ENCODE data around the gene IGF2R.
"Not testable (repeated sequence)": the region's sequence is repeated elsewhere in the genome, so short reads cannot be mapped to it uniquely, and the experiment has no call there.

Gene IGF2R

GRCh38 chr6:160106701-160107100, 137.8 kb downstream of the IGF2R start:
- no peaks in the 10 kb centered on the region for H3K9me3 ChIP-seq (ENCODE audit: low read length)
- H3K36me3 ChIP-seq (ENCODE audit: insufficient read depth, low read length) = peaks cover 56% of the 10 kb centered on the region
- no peak overlapping the region for H3K4me3 ChIP-seq (ENCODE audit: low read length)
- peaks cover 13% of the 10 kb centered on the region for H3K4me1 ChIP-seq (ENCODE audit: insufficient read depth, low read length)
- H2AFZ ChIP-seq (ENCODE audit: low read depth, low read length) = no peak overlapping the region
- H3K27me3 ChIP-seq (ENCODE audit: insufficient read depth, low read length) = no peaks in the 10 kb centered on the region

GRCh38 chr6:160108077-160108476, 139.2 kb downstream of the IGF2R start:
- H3K4me1 ChIP-seq (ENCODE audit: insufficient read depth, low read length) = peaks cover 19% of the 10 kb centered on the region
- H3K4me3 ChIP-seq (ENCODE audit: low read length) = no peak overlapping the region
- peaks cover 43% of the 10 kb centered on the region for H3K36me3 ChIP-seq (ENCODE audit: insufficient read depth, low read length)

GRCh38 chr6:160110586-160111123, 141.8 kb downstream of the IGF2R start:
- no peaks in the 10 kb centered on the region for H3K27me3 ChIP-seq (ENCODE audit: insufficient read depth, low read length)
- H3K36me3 ChIP-seq (ENCODE audit: insufficient read depth, low read length) = peaks cover 20% of the 10 kb centered on the region
- no peaks in the 10 kb centered on the region for H3K9me3 ChIP-seq (ENCODE audit: low read length)
- H3K4me3 ChIP-seq (ENCODE audit: low read length) = no peak overlapping the region
- no peak overlapping the region for H2AFZ ChIP-seq (ENCODE audit: low read depth, low read length)
- H3K4me1 ChIP-seq (ENCODE audit: insufficient read depth, low read length) = peaks cover 19% of the 10 kb centered on the region

More at GRCh38 chr6:160108077-160108476, 139.2 kb downstream of the IGF2R start:
- H3K27me3 ChIP-seq (ENCODE audit: insufficient read depth, low read length) = no peaks in the 10 kb centered on the region
- H2AFZ ChIP-seq (ENCODE audit: low read depth, low read length) = no peak overlapping the region
- H3K9me3 ChIP-seq (ENCODE audit: low read length) = no peaks in the 10 kb centered on the region

GRCh38 chr6:160111806-160112205, 142.9 kb downstream of the IGF2R start:
- H2AFZ ChIP-seq (ENCODE audit: low read depth, low read length) = no peak overlapping the region
- H3K36me3 ChIP-seq (ENCODE audit: insufficient read depth, low read length) = peaks cover 9% of the 10 kb centered on the region
- H3K27me3 ChIP-seq (ENCODE audit: insufficient read depth, low read length) = no peaks in the 10 kb centered on the region
- H3K4me1 ChIP-seq (ENCODE audit: insufficient read depth, low read length) = peaks cover 19% of the 10 kb centered on the region
- peaks cover 4% of the 10 kb centered on the region for H3K9me3 ChIP-seq (ENCODE audit: low read length)
- H3K4me3 ChIP-seq (ENCODE audit: low read length) = no peak overlapping the region

GRCh38 chr6:160112628-160113299, 143.9 kb downstream of the IGF2R start:
- H3K36me3 ChIP-seq (ENCODE audit: insufficient read depth, low read length) = peaks cover 6% of the 10 kb centered on the region
- H2AFZ ChIP-seq (ENCODE audit: low read depth, low read length) = no peak overlapping the region
- no peak overlapping the region for H3K4me3 ChIP-seq (ENCODE audit: low read length)
- H3K4me1 ChIP-seq (ENCODE audit: insufficient read depth, low read length) = peaks cover 19% of the 10 kb centered on the region
- H3K9me3 ChIP-seq (ENCODE audit: low read length) = peaks cover 13% of the 10 kb centered on the region
- no peaks in the 10 kb centered on the region for H3K27me3 ChIP-seq (ENCODE audit: insufficient read depth, low read length)

- not testable (repeated sequence) for H3K36me3 ChIP-seq (ENCODE audit: insufficient read depth, low read length); H3K27me3 ChIP-seq (ENCODE audit: insufficient read depth, low read length); H2AFZ ChIP-seq (ENCODE audit: low read depth, low read length); H3K4me3 ChIP-seq (ENCODE audit: low read length)
- Histone ChIP-seq H3K4me1 (ENCODE audit: insufficient read depth, low read length) (peaks cover 27% of the 10 kb centered on the region), H3K9me3 (ENCODE audit: low read length) (peaks cover 20% of the 10 kb centered on the region)
Observed at GRCh38 chr6:160114536-160114935, 145.7 kb downstream of the IGF2R start.

- H3K4me3 ChIP-seq (ENCODE audit: low read length) = no peak overlapping the region
- H2AFZ ChIP-seq (ENCODE audit: low read depth, low read length) = no peak overlapping the region
- no peaks in the 10 kb centered on the region for H3K36me3 ChIP-seq (ENCODE audit: insufficient read depth, low read length)
- H3K9me3 ChIP-seq (ENCODE audit: low read length) = peaks cover 20% of the 10 kb centered on the region
- H3K27me3 ChIP-seq (ENCODE audit: insufficient read depth, low read length) = no peaks in the 10 kb centered on the region
- peaks cover 35% of the 10 kb centered on the region for H3K4me1 ChIP-seq (ENCODE audit: insufficient read depth, low read length)
Observed at GRCh38 chr6:160115421-160115820, 146.5 kb downstream of the IGF2R start.

- no peak overlapping the region for H2AFZ ChIP-seq (ENCODE audit: low read depth, low read length)
- H3K4me1 ChIP-seq (ENCODE audit: insufficient read depth, low read length) = peaks cover 25% of the 10 kb centered on the region
- peaks cover 20% of the 10 kb centered on the region for H3K9me3 ChIP-seq (ENCODE audit: low read length)
- H3K27me3 ChIP-seq (ENCODE audit: insufficient read depth, low read length) = no peaks in the 10 kb centered on the region
- H3K36me3 ChIP-seq (ENCODE audit: insufficient read depth, low read length) = no peaks in the 10 kb centered on the region
- H3K4me3 ChIP-seq (ENCODE audit: low read length) = no peak overlapping the region
Observed at GRCh38 chr6:160116411-160116810, 147.5 kb downstream of the IGF2R start.

- no peak overlapping the region for H3K4me3 ChIP-seq (ENCODE audit: low read length)
- no peaks in the 10 kb centered on the region for H3K27me3 ChIP-seq (ENCODE audit: insufficient read depth, low read length)
- no peaks in the 10 kb centered on the region for H3K36me3 ChIP-seq (ENCODE audit: insufficient read depth, low read length)
- peaks cover 17% of the 10 kb centered on the region for H3K4me1 ChIP-seq (ENCODE audit: insufficient read depth, low read length)
- peaks cover 20% of the 10 kb centered on the region for H3K9me3 ChIP-seq (ENCODE audit: low read length)
- H2AFZ ChIP-seq (ENCODE audit: low read depth, low read length) = no peak overlapping the region
Observed at GRCh38 chr6:160117137-160117536, 148.3 kb downstream of the IGF2R start.

- Histone ChIP-seq H3K4me3 (ENCODE audit: low read length) (no peak overlapping the region), H3K9me3 (ENCODE audit: low read length) (peaks cover 20% of the 10 kb centered on the region), H2AFZ (ENCODE audit: low read depth, low read length) (no peak overlapping the region), H3K4me1 (ENCODE audit: insufficient read depth, low read length) (peaks cover 16% of the 10 kb centered on the region), H3K36me3 (ENCODE audit: insufficient read depth, low read length) (no peaks in the 10 kb centered on the region), H3K27me3 (ENCODE audit: insufficient read depth, low read length) (no peaks in the 10 kb centered on the region)
Observed at GRCh38 chr6:160118620-160119229, 149.8 kb downstream of the IGF2R start.

GRCh38 chr6:160120087-160120486, 151.2 kb downstream of the IGF2R start:
- H3K9me3 ChIP-seq (ENCODE audit: low read length) = peaks cover 20% of the 10 kb centered on the region
- peaks cover 16% of the 10 kb centered on the region for H3K4me1 ChIP-seq (ENCODE audit: insufficient read depth, low read length)
- no peaks in the 10 kb centered on the region for H3K36me3 ChIP-seq (ENCODE audit: insufficient read depth, low read length)
- H3K27me3 ChIP-seq (ENCODE audit: insufficient read depth, low read length) = no peaks in the 10 kb centered on the region
- no peak overlapping the region for H2AFZ ChIP-seq (ENCODE audit: low read depth, low read length)
- no peak overlapping the region for H3K4me3 ChIP-seq (ENCODE audit: low read length)

GRCh38 chr6:160121558-160121957, 152.7 kb downstream of the IGF2R start, which contains the start of gene SLC22A1:
Gene SLC22A1 (plus strand): TSS chr6:160121815. CDS start chr6:160121936, 121 bp downstream.
- H3K4me1 ChIP-seq (ENCODE audit: insufficient read depth, low read length) = peaks cover 16% of the 10 kb centered on the region
- no peak within 1 kb of the TSS for H3K4me3 ChIP-seq (ENCODE audit: low read length)
- H3K36me3 ChIP-seq (ENCODE audit: insufficient read depth, low read length) = no peaks in the 10 kb centered on the region
- peaks cover 15% of the 10 kb centered on the region for H3K9me3 ChIP-seq (ENCODE audit: low read length)
- no peak within 1 kb of the TSS for H2AFZ ChIP-seq (ENCODE audit: low read depth, low read length)
- H3K27me3 ChIP-seq (ENCODE audit: insufficient read depth, low read length) = no peaks in the 10 kb centered on the region

GRCh38 chr6:160121981-160122380, 153.1 kb downstream of the IGF2R start:
- no peak overlapping the region for H3K4me3 ChIP-seq (ENCODE audit: low read length)
- no peaks in the 10 kb centered on the region for H3K36me3 ChIP-seq (ENCODE audit: insufficient read depth, low read length)
- H3K27me3 ChIP-seq (ENCODE audit: insufficient read depth, low read length) = no peaks in the 10 kb centered on the region
- peaks cover 14% of the 10 kb centered on the region for H3K9me3 ChIP-seq (ENCODE audit: low read length)
- peaks cover 16% of the 10 kb centered on the region for H3K4me1 ChIP-seq (ENCODE audit: insufficient read depth, low read length)
- H2AFZ ChIP-seq (ENCODE audit: low read depth, low read length) = no peak overlapping the region
